Measurements from ENCODE around the gene KRT15. TPM values are rescaled to one million over a fixed set of nuclear protein-coding genes. Genes with fewer than 3 reads are reported as not detected.

KRT15 gene
- polyA plus RNA-seq, 1 of the 3 experiments (the other 2 are of a cell fraction), result 16.9 TPM

GRCh38 chr17:41522301-41523224 lies 3.9 kb upstream of the KRT15 start:
- peak overlapping the region; percentile 66 for H3K4me2 ChIP-seq
- POLR2A ChIA-PET, result interaction anchor here (0.9 to 1.9 kb wide), 3 partner anchors 18 to 167 kb away, joined by 3 to 8 read pairs (median 6); partner anchors contain the start of gene EIF1
- WGBS (ENCODE audit: low lambda C conversion rate), result 92% methylated on average over 10 of the region's 12 CpGs

More at GRCh38 chr17:41522301-41523224, 3.9 kb upstream of the KRT15 start:
- Histone ChIP-seq H4K20me1 (ENCODE audit: insufficient read depth) (no peaks in the 10 kb centered on the region), H3F3A (replicated peaks; ENCODE audit: insufficient read depth) (peaks cover 2% of the 10 kb centered on the region), H3K9ac (peak overlapping the region; percentile 49), H3K27ac (ENCODE audit: low read depth in 2 of 2, low read length in 1 of 2) (peak overlapping the region in 1 of 2 experiments; percentile 59; a peak in 3 of 4 replicates), H3K79me2 (ENCODE audit: insufficient read depth) (no peaks in the 10 kb centered on the region), H3K36me3 (replicated peaks in 1 of 2; ENCODE audit: control insufficient read depth in 1 of 2, insufficient read depth in 2 of 2, low read length in 1 of 2) (no peaks in the 10 kb centered on the region), H3K4me1 (ENCODE audit: control insufficient read depth in 1 of 2, insufficient read depth in 2 of 2, low read depth in 1 of 2, low read length in 1 of 2) (peaks cover 41 to 61% of the 10 kb centered on the region in 2 experiments), H2AFZ (ENCODE audit: low read depth) (no peak overlapping the region; the same call in 1 of the 2 replicates), H3K9me3 (no peaks in the 10 kb centered on the region), H3K9me2 (no peaks in the 10 kb centered on the region), H3K27me3 (ENCODE audit: insufficient read depth) (no peaks in the 10 kb centered on the region), H3K4me3 (ENCODE audit: low read depth in 2 of 2, low read length in 1 of 2) (no peak overlapping the region)
- no peak for DNase-seq
- CTCF ChIA-PET, result interaction anchor here (0.8 to 6.1 kb wide), 5 partner anchors 11 to 126 kb away, joined by 3 to 124 read pairs (median 7); no protein-coding TSS in a partner anchor
- no peak for TF ChIP-seq PBX3 (IDR thresholded peaks at IDR 0.05)
- TF ChIP-seq POLR2AphosphoS5 (IDR thresholded peaks at IDR 0.05; ENCODE audit: low read depth, low read length), result no peak
- no peak for TF ChIP-seq RCOR1 (IDR thresholded peaks at IDR 0.05; ENCODE audit: low read length)
- TF ChIP-seq NRF1 (IDR thresholded peaks at IDR 0.05; ENCODE audit: low read depth, low read length), result no peak
- TF ChIP-seq ELF1 (IDR thresholded peaks at IDR 0.05), result no peak
- no peak for TF ChIP-seq RFX5 (IDR thresholded peaks at IDR 0.05; ENCODE audit: low read length)
- no peak for TF ChIP-seq FOXJ3 (CRISPR knock-in tag; IDR thresholded peaks at IDR 0.05)
- TF ChIP-seq FOSL2 (IDR thresholded peaks at IDR 0.05; ENCODE audit: borderline replicate concordance, low read depth), result no peak
- no peak for TF ChIP-seq JUND (IDR thresholded peaks at IDR 0.05)
- TF ChIP-seq USF1 (IDR thresholded peaks at IDR 0.05; ENCODE audit: borderline replicate concordance, low read depth), result no peak
- TF ChIP-seq RXRA (IDR thresholded peaks at IDR 0.05; ENCODE audit: borderline replicate concordance, low read depth), result no peak
- no peak for TF ChIP-seq MAX (IDR thresholded peaks at IDR 0.05; ENCODE audit: low read depth)
- no peak for TF ChIP-seq USF2 (IDR thresholded peaks at IDR 0.05; ENCODE audit: borderline replicate concordance, low read depth, low read length)
- no peak for TF ChIP-seq GATA2 (CRISPR knock-in tag; IDR thresholded peaks at IDR 0.05)
- no peak for TF ChIP-seq RAD21 (IDR thresholded peaks at IDR 0.05; ENCODE audit: low read length)
- no peak for TF ChIP-seq GABPA (IDR thresholded peaks at IDR 0.05; ENCODE audit: low read depth)
- no peak for TF ChIP-seq ZBTB33 (IDR thresholded peaks at IDR 0.05; ENCODE audit: borderline replicate concordance, low read depth)
- no peak for TF ChIP-seq SMC3 (IDR thresholded peaks at IDR 0.05; ENCODE audit: low read depth, low read length)
- no peak for TF ChIP-seq NFIC (IDR thresholded peaks at IDR 0.05; ENCODE audit: borderline replicate concordance)
- no peak for TF ChIP-seq SIN3A (IDR thresholded peaks at IDR 0.05; ENCODE audit: borderline replicate concordance, low read depth, low read length)

Data from SK-N-SH (cell line).